ENCODE measurements around the gene PIGT.

DNA sequence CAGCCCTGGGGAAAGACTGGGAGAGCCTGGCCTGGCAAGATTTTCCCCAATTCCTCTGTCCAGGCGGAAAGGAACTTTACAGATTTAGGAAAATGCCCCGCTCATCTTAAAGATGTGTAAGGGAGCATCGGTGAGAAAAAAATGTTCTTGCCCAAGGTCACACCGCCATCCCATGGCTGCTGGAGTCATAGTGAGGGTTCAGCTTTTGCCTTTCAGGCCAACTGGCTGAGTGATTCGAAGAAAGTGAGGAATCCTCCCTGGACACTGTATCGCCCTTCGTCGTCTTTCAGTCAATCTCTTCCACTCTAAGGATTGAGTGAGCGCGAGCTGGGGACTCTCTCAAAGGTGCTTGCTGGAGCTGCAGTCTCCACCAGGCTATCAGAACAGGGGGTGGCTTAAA is 55.0 kb downstream of the PIGT start:
- TF ChIP-seq, protein P1, sequence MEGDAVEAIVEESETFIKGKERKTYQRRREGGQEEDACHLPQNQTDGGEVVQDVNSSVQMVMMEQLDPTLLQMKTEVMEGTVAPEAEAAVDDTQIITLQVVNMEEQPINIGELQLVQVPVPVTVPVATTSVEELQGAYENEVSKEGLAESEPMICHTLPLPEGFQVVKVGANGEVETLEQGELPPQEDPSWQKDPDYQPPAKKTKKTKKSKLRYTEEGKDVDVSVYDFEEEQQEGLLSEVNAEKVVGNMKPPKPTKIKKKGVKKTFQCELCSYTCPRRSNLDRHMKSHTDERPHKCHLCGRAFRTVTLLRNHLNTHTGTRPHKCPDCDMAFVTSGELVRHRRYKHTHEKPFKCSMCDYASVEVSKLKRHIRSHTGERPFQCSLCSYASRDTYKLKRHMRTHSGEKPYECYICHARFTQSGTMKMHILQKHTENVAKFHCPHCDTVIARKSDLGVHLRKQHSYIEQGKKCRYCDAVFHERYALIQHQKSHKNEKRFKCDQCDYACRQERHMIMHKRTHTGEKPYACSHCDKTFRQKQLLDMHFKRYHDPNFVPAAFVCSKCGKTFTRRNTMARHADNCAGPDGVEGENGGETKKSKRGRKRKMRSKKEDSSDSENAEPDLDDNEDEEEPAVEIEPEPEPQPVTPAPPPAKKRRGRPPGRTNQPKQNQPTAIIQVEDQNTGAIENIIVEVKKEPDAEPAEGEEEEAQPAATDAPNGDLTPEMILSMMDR (IDR thresholded peaks at IDR 0.05) = no peak
- TF ChIP-seq RELA (CRISPR knock-in tag; IDR thresholded peaks at IDR 0.05; ENCODE audit: borderline replicate concordance) = no peak
- TF ChIP-seq, protein P2, sequence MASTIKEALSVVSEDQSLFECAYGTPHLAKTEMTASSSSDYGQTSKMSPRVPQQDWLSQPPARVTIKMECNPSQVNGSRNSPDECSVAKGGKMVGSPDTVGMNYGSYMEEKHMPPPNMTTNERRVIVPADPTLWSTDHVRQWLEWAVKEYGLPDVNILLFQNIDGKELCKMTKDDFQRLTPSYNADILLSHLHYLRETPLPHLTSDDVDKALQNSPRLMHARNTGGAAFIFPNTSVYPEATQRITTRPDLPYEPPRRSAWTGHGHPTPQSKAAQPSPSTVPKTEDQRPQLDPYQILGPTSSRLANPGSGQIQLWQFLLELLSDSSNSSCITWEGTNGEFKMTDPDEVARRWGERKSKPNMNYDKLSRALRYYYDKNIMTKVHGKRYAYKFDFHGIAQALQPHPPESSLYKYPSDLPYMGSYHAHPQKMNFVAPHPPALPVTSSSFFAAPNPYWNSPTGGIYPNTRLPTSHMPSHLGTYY (CRISPR knock-in tag; IDR thresholded peaks at IDR 0.05) = no peak
- TF ChIP-seq EMX1 (CRISPR knock-in tag; IDR thresholded peaks at IDR 0.05) = no peak
- no peak for TF ChIP-seq ZNF396 (CRISPR knock-in tag; IDR thresholded peaks at IDR 0.05; ENCODE audit: borderline replicate concordance)
- TF ChIP-seq, protein P3, sequence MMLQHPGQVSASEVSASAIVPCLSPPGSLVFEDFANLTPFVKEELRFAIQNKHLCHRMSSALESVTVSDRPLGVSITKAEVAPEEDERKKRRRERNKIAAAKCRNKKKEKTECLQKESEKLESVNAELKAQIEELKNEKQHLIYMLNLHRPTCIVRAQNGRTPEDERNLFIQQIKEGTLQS (CRISPR knock-in tag; conservative IDR thresholded peaks at IDR 0.05) = no peak
- TF ChIP-seq NR3C1 (CRISPR knock-in tag; conservative IDR thresholded peaks at IDR 0.05; ENCODE audit: low read depth) = no peak
- no peak for TF ChIP-seq CBFB (CRISPR knock-in tag; IDR thresholded peaks at IDR 0.05; ENCODE audit: low read depth)
- TF ChIP-seq, protein P4, sequence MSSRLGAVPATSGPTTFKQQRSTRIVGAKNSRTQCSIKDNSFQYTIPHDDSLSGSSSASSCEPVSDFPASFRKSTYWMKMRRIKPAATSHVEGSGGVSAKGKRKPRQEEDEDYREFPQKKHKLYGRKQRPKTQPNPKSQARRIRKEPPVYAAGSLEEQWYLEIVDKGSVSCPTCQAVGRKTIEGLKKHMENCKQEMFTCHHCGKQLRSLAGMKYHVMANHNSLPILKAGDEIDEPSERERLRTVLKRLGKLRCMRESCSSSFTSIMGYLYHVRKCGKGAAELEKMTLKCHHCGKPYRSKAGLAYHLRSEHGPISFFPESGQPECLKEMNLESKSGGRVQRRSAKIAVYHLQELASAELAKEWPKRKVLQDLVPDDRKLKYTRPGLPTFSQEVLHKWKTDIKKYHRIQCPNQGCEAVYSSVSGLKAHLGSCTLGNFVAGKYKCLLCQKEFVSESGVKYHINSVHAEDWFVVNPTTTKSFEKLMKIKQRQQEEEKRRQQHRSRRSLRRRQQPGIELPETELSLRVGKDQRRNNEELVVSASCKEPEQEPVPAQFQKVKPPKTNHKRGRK (CRISPR knock-in tag; IDR thresholded peaks at IDR 0.05; ENCODE audit: borderline replicate concordance) = no peak
- TF ChIP-seq FOXJ3 (CRISPR knock-in tag; IDR thresholded peaks at IDR 0.05; ENCODE audit: borderline replicate concordance) = no peak
- TF ChIP-seq, protein P5, sequence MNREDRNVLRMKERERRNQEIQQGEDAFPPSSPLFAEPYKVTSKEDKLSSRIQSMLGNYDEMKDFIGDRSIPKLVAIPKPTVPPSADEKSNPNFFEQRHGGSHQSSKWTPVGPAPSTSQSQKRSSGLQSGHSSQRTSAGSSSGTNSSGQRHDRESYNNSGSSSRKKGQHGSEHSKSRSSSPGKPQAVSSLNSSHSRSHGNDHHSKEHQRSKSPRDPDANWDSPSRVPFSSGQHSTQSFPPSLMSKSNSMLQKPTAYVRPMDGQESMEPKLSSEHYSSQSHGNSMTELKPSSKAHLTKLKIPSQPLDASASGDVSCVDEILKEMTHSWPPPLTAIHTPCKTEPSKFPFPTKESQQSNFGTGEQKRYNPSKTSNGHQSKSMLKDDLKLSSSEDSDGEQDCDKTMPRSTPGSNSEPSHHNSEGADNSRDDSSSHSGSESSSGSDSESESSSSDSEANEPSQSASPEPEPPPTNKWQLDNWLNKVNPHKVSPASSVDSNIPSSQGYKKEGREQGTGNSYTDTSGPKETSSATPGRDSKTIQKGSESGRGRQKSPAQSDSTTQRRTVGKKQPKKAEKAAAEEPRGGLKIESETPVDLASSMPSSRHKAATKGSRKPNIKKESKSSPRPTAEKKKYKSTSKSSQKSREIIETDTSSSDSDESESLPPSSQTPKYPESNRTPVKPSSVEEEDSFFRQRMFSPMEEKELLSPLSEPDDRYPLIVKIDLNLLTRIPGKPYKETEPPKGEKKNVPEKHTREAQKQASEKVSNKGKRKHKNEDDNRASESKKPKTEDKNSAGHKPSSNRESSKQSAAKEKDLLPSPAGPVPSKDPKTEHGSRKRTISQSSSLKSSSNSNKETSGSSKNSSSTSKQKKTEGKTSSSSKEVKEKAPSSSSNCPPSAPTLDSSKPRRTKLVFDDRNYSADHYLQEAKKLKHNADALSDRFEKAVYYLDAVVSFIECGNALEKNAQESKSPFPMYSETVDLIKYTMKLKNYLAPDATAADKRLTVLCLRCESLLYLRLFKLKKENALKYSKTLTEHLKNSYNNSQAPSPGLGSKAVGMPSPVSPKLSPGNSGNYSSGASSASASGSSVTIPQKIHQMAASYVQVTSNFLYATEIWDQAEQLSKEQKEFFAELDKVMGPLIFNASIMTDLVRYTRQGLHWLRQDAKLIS (CRISPR knock-in tag; IDR thresholded peaks at IDR 0.05; ENCODE audit: borderline replicate concordance) = no peak
- TF ChIP-seq, protein P6, sequence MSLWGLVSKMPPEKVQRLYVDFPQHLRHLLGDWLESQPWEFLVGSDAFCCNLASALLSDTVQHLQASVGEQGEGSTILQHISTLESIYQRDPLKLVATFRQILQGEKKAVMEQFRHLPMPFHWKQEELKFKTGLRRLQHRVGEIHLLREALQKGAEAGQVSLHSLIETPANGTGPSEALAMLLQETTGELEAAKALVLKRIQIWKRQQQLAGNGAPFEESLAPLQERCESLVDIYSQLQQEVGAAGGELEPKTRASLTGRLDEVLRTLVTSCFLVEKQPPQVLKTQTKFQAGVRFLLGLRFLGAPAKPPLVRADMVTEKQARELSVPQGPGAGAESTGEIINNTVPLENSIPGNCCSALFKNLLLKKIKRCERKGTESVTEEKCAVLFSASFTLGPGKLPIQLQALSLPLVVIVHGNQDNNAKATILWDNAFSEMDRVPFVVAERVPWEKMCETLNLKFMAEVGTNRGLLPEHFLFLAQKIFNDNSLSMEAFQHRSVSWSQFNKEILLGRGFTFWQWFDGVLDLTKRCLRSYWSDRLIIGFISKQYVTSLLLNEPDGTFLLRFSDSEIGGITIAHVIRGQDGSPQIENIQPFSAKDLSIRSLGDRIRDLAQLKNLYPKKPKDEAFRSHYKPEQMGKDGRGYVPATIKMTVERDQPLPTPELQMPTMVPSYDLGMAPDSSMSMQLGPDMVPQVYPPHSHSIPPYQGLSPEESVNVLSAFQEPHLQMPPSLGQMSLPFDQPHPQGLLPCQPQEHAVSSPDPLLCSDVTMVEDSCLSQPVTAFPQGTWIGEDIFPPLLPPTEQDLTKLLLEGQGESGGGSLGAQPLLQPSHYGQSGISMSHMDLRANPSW (CRISPR knock-in tag; conservative IDR thresholded peaks at IDR 0.05; ENCODE audit: low read depth) = no peak
- no peak for TF ChIP-seq JUN (CRISPR knock-in tag; IDR thresholded peaks at IDR 0.05)
- no peak for TF ChIP-seq NR2C2 (CRISPR knock-in tag; IDR thresholded peaks at IDR 0.05)
